DOHH2 (cell line): Measurements from ENCODE around the gene KCP.

Source experiments
- EZH2phosphoT487 ChIP-seq: fragments of 200-600 bp; sonication (generic); IDR thresholded peaks from 2 replicates; pipeline ENCODE4 v1.6.1; 2017; ENCODE audit warnings: borderline replicate concordance, mild to moderate bottlenecking, antibody characterized with exemption, low read length, moderate library complexity, mixed read lengths
- TF ChIP-seq, protein P1 (sequence below): fragments of 200-600 bp; sonication (generic); IDR thresholded peaks from one replicate; pipeline ENCODE4 v1.5.1; 2014; ENCODE audit warnings: antibody characterized with exemption, mild to moderate bottlenecking, low read depth, low read length; ENCODE audit not compliant: poor library complexity, severe bottlenecking

DNA sequence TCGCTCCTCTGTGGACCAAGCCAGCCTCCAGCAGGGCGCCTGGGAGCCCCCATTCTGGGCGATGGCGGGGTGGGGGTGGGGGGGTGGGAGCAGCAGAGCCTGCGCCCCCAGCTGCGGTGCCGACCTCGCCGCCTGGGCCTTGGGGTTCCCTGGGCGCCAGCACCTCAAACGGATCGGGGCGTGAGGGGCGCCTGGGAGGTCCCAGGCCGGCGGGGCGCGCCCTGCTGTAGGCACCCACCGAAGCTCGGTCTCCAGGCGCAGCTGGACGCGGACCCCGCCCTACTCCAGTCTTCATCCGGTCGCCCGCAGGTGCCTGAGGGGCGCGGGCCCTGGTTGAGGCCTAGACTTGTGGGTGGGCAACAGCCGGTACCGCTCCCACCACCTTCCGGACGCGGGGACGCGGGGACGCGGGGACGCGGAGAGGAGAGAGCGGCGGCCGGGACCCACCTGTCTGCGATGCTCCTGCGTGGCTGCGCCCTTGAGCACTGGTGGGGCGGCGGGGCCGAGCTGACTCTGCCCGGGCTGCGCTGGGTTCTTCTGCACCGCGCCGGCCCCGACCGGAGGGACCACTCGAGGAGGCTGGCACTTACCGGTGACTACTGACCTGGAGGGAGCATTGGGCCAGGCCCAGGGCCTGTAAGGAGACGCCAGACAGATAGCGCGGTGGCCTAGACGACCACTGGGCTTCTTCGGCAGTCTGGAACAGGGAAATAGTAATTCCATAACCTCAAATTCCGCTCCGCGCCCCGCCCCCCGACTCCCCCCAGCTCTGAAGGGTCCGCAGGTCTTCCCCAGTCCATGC is 5.5 kb upstream of the KCP start:
- TF ChIP-seq, protein P1, sequence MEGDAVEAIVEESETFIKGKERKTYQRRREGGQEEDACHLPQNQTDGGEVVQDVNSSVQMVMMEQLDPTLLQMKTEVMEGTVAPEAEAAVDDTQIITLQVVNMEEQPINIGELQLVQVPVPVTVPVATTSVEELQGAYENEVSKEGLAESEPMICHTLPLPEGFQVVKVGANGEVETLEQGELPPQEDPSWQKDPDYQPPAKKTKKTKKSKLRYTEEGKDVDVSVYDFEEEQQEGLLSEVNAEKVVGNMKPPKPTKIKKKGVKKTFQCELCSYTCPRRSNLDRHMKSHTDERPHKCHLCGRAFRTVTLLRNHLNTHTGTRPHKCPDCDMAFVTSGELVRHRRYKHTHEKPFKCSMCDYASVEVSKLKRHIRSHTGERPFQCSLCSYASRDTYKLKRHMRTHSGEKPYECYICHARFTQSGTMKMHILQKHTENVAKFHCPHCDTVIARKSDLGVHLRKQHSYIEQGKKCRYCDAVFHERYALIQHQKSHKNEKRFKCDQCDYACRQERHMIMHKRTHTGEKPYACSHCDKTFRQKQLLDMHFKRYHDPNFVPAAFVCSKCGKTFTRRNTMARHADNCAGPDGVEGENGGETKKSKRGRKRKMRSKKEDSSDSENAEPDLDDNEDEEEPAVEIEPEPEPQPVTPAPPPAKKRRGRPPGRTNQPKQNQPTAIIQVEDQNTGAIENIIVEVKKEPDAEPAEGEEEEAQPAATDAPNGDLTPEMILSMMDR: no peak
- TF ChIP-seq EZH2phosphoT487: no peak
